Thyroid gland (tissue), 4 donors: ENCODE data around the gene ZC3H7B. TPM values are rescaled to one million over a fixed set of nuclear protein-coding genes. Genes with fewer than 3 reads are reported as not detected.

Experiments
- DNase-seq, 2 donors: peaks; one replicate each; pipeline ENCODE4 v3.0.0-alpha.2; 2019
- H3K27ac ChIP-seq, 3 donors: fragments of 200-600 bp; sonication (generic); 1 replicate in 2 of 3; 2 replicates in 1 of 3; pipeline ENCODE4 v1.5.1; 2016 to 2019; ENCODE audit warnings: mild to moderate bottlenecking in 1 of 3, moderate library complexity in 1 of 3
- H3K27me3 ChIP-seq: fragments of 200-600 bp; sonication (generic); one replicate; pipeline ENCODE4 v1.5.1; 2019
- H3K36me3 ChIP-seq, 2 donors: fragments of 200-600 bp; sonication (generic); one replicate each; pipeline ENCODE4 v1.5.1; 2016 to 2019
- H3K4me1 ChIP-seq, 2 donors: fragments of 200-600 bp; sonication (generic); one replicate each; pipeline ENCODE4 v1.5.1; 2017 to 2019
- H3K4me3 ChIP-seq, 3 donors: fragments of 200-600 bp; sonication (generic); replicated peaks in 1 of 3; 1 replicate in 2 of 3; 2 replicates in 1 of 3; pipeline ENCODE4 v1.5.1; 2016; ENCODE audit warnings: mild to moderate bottlenecking in 1 of 3
- H3K9me3 ChIP-seq: fragments of 200-600 bp; sonication (generic); one replicate; pipeline ENCODE4 v1.5.1; 2017
- POLR2A ChIP-seq, 2 donors: fragments of 450-650 bp; IDR thresholded peaks; one replicate each; pipeline ENCODE4 v1.6.1; 2017; ENCODE audit warnings: antibody characterized with exemption in 2 of 2, mild to moderate bottlenecking in 2 of 2, moderate library complexity in 1 of 2
- WGBS, 2 donors: methylation state at CpG; one replicate each; pipeline ENCODE4 v1.1.5; 2017; 5-methylcytosine and 5-hydroxymethylcytosine counted together
- intact Hi-C: fragments of 100-400 bp; cut with DNase I; formaldehyde crosslinking; loops from one replicate; pipeline ENCODE4 v1.15.1; 2023
- total RNA-seq, 4 donors: library from RNA; depleted of rRNA; stranded (reverse); fragments of >200 nt; gene quantifications; one replicate each; pipeline ENCODE4 v1.2.3, GENCODE V29; 2016
- TF ChIP-seq, protein P1 (sequence below), 6 experiments: fragments of 200-600 bp in 3 of 6; fragments of 450-650 bp in 3 of 6; sonication (generic) in 3 of 6; IDR thresholded peaks; one replicate each; pipeline ENCODE4 v1.5.1; 2016 to 2019; ENCODE audit warnings: antibody characterized with exemption in 6 of 6, mild to moderate bottlenecking in 2 of 6, inconsistent platforms in 1 of 6, moderate library complexity in 1 of 6

Gene ZC3H7B
- total RNA-seq, 4 donors from 2014 or later: 77.7 to 100 (median 88.7) TPM

DNA sequence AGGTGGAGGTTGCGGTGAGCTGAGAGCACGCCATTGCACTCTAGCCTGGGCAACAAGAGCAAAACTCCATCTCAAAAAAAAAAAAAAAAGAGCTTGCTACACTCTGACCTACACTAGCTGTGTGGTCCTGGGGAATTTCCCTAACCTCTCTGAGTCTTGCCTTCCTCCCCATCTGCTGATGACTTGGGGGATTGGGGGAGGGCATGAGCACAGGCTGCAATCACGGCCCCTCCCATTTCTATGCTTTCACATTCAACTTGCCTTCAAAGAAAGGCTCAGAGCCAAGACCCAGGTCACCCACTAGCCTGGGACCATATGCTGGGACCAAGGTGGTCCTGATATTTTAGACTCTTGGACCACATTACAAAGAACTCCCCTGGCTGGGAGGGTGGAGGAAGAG is 40.7 kb downstream of the ZC3H7B start:
- Histone ChIP-seq H3K4me3 (no peak overlapping the region), H3K36me3 (peaks cover 50 to 63% of the 10 kb centered on the region in 2 donors), H3K9me3 (no peaks in the 10 kb centered on the region), H3K4me1 (no peaks in the 10 kb centered on the region), H3K27ac (no peak overlapping the region), H3K27me3 (no peaks in the 10 kb centered on the region)
- intact Hi-C loops: no loop called here
- 90 to 95% methylated on average over 3 of the region's 3 CpGs for WGBS, 2 donors
- TF ChIP-seq POLR2A (IDR thresholded peaks at IDR 0.05): no peak
- TF ChIP-seq, protein P1, sequence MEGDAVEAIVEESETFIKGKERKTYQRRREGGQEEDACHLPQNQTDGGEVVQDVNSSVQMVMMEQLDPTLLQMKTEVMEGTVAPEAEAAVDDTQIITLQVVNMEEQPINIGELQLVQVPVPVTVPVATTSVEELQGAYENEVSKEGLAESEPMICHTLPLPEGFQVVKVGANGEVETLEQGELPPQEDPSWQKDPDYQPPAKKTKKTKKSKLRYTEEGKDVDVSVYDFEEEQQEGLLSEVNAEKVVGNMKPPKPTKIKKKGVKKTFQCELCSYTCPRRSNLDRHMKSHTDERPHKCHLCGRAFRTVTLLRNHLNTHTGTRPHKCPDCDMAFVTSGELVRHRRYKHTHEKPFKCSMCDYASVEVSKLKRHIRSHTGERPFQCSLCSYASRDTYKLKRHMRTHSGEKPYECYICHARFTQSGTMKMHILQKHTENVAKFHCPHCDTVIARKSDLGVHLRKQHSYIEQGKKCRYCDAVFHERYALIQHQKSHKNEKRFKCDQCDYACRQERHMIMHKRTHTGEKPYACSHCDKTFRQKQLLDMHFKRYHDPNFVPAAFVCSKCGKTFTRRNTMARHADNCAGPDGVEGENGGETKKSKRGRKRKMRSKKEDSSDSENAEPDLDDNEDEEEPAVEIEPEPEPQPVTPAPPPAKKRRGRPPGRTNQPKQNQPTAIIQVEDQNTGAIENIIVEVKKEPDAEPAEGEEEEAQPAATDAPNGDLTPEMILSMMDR (IDR thresholded peaks at IDR 0.05): no peak
- DNase-seq: no peak

DNA sequence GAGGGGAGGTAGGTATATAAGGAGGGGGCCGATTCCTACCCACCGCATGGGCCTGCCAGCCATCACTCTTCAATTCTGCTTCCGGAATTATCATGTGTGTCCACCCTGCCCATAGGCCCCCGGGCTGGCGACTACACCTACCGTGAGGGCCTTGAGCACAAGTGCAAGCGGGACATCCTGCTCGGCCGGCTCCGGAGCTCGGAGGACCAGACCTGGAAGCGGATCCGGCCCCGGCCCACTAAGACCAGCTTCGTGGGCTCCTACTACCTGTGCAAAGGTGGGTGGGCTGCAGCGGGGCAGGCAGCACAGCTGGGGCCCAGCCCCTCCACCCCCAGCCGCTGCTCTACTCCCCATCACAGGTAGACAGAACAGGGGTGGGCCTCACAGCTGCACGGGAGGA is 42.0 kb downstream of the ZC3H7B start:
- DNase-seq: no peak
- intact Hi-C loops: no loop called here
- Histone ChIP-seq H3K27ac (no peak overlapping the region), H3K9me3 (no peaks in the 10 kb centered on the region), H3K4me1 (no peaks in the 10 kb centered on the region), H3K36me3 (peaks cover 63 to 76% of the 10 kb centered on the region in 2 donors), H3K4me3 (no peak overlapping the region), H3K27me3 (no peaks in the 10 kb centered on the region)
- TF ChIP-seq, protein P1 (IDR thresholded peaks at IDR 0.05): no peak
- no peak for TF ChIP-seq POLR2A (IDR thresholded peaks at IDR 0.05)
- 88 to 95% methylated on average over 8 to 18 of the region's 18 CpGs for WGBS, 2 donors

DNA sequence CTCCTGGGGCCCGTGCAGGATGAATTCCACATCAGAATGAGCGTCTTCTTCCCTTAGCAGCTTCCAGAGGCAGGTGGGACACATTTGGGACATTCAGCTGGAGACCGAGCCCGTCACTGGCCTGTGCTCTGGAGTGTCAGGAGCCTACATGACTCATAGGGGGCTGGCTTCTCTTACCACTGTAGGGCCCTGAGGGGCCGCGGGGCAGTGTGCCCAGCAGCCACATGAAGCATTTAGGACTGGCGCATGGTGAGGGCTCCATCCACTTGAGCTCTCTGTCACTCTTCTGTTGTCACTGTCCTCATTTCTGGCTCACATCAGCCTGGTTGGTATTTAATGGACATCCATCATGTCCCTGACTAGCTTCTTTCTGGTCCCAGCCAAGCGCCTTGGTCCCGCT is 42.4 kb downstream of the ZC3H7B start:
- Histone ChIP-seq H3K27ac (no peak overlapping the region), H3K4me1 (no peaks in the 10 kb centered on the region), H3K27me3 (no peaks in the 10 kb centered on the region), H3K4me3 (no peak overlapping the region), H3K9me3 (no peaks in the 10 kb centered on the region), H3K36me3 (peaks cover 67 to 80% of the 10 kb centered on the region in 2 donors)
- no peak for DNase-seq
- WGBS, 2 donors: 98 to 100% methylated on average over 5 to 6 of the region's 9 CpGs
- intact Hi-C loops: no loop called here
- TF ChIP-seq, protein P1 (IDR thresholded peaks at IDR 0.05): no peak
- no peak for TF ChIP-seq POLR2A (IDR thresholded peaks at IDR 0.05)

DNA sequence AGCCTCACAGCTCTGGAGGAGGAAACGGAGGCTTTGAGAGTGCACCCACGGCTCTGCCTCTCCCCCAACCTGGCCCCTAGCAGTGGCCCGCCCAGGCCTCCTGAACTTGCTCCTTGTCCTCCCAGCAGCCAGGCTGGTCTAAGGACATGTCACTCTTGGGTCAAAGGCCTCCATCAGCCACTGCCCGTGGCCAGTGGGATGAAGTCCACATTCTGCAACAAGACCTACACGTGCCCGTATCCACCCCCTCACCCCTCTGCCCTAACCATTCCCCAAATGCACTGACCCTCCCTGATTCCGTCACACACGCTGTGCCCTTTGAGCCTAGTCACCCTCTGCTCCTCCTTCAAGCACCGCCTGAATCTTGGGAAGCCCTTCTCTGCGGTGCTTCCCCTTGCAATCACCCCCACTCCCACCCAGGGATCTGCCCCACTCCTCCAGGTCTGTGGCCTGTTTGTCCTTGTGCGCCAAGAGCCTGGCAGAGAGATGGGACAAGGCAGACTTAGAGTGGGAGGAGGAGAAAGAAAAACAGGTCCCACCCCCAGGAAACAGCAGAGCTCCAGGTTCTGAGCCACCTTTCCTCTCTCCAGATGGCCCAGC is 43.0 kb downstream of the ZC3H7B start:
- TF ChIP-seq, protein P1 (IDR thresholded peaks at IDR 0.05): no peak
- no peak for TF ChIP-seq POLR2A (IDR thresholded peaks at IDR 0.05)
- DNase-seq: no peak
- peaks cover 68 to 81% of the 10 kb centered on the region in 2 donors for H3K36me3 ChIP-seq
- 97 to 99% methylated on average over 9 to 11 of the region's 11 CpGs for WGBS, 2 donors
- no peaks in the 10 kb centered on the region for H3K4me1 ChIP-seq
- no peak overlapping the region for H3K4me3 ChIP-seq
- intact Hi-C loops: no loop called here
- H3K27me3 ChIP-seq: no peaks in the 10 kb centered on the region
- no peaks in the 10 kb centered on the region for H3K9me3 ChIP-seq
- H3K27ac ChIP-seq: no peak overlapping the region

GRCh38 chr22:41345807-41346335 is 44.5 kb downstream of the ZC3H7B start:
- Histone ChIP-seq H3K4me1 (no peaks in the 10 kb centered on the region), H3K9me3 (no peaks in the 10 kb centered on the region), H3K4me3 (no peak overlapping the region), H3K27ac (no peak overlapping the region), H3K27me3 (no peaks in the 10 kb centered on the region), H3K36me3 (peaks cover 71 to 77% of the 10 kb centered on the region in 2 donors)
- DNase-seq: no peak
- intact Hi-C loops: no loop called here
- no peak for TF ChIP-seq POLR2A (IDR thresholded peaks at IDR 0.05)
- TF ChIP-seq, protein P1 (IDR thresholded peaks at IDR 0.05): no peak
- 92 to 98% methylated on average over 16 to 22 of the region's 24 CpGs for WGBS, 2 donors
